Stimulated activated CD4-positive, alpha-beta T cell treated with anti-CD3 and anti-CD28 coated beads, Interleukin-4, amount 100 ng/mL, for 48 hours (primary cell): ENCODE results near the gene MDGA2.
"Not testable (repeated sequence)": the region's sequence is repeated elsewhere in the genome, so short reads cannot be mapped to it uniquely, and the experiment has no call there.

Source experiments
- DNase-seq, 2 donors: peaks; one replicate each; pipeline ENCODE4 v3.0.0-alpha.2; 2020; ENCODE audit warnings: low read depth in 2 of 2

The MDGA2 gene

GRCh38 chr14:47240748-47241437 is 434.5 kb downstream of the MDGA2 start:
- DNase-seq = no peak

DNA sequence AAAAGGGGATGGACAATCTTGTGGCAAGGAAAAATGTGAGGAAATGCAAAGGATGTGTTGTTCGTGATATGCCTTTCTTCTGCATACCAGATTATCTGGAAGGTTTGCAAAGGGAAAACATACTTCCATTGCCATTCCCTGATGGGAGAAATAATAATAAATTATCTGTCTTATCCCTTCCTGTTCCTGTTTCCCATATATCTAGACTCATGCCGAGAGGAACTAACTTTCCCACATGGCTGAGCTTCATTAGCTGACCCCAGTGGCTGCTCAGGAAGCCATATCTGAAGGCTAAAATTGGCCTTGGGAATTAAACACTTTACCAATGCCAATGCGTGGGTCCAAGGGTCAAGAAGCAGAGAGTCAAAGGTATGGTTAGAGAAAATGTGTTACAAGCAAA is 439.8 kb downstream of the MDGA2 start:
- DNase-seq = no peak

DNA sequence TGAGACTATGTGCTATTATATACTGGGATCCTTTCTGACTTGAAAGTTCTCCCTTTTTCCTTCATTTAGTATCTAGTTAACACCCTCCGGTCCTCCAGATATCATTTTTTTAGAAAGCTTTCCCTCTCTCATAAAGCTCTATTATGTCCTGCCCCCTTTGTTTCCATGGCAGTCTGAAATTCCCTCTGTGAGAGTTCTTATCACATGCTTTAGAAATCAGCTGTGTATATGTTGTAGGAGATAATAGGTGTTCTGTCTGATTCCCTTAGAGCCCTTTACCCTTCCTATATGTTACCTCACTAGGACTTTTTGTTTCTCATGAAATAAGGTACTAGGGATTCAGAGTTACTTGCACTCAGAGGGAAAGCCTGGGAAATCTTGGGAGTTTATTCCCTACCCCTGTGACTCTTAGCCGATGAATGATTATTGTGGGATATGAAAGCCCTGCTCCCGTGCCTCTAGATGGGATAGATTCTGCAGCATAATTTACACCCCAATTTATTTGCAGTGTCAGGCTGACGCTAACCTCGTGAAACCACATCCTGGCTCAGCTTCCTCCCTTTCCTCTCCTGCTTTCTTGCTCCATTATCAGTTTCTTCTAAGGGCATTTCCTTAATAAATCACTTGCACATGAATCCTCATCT is 448.4 kb downstream of the MDGA2 start:
- DNase-seq = no peak

DNA sequence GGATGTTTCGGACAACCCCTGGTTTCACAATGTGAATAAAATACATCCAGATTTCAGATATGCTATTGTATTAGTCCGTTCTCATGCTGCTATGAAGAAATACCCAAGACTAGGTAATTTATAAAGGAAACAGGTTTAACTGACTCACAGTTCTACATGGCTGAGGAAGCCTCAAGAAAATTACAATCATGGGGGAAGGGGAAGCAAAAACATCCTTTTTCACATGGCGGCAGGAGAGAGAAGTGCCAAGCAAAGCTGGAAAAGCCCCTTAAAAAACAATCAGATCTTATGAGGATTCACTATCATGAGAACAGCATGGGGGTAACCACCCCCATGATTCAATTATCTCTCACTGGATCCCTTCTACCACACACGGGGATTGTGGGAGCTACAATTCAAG is 451.7 kb downstream of the MDGA2 start:
- no peak for DNase-seq

- no peak for DNase-seq
Measured at GRCh38 chr14:47220096-47220495, 455.3 kb downstream of the MDGA2 start.

DNA sequence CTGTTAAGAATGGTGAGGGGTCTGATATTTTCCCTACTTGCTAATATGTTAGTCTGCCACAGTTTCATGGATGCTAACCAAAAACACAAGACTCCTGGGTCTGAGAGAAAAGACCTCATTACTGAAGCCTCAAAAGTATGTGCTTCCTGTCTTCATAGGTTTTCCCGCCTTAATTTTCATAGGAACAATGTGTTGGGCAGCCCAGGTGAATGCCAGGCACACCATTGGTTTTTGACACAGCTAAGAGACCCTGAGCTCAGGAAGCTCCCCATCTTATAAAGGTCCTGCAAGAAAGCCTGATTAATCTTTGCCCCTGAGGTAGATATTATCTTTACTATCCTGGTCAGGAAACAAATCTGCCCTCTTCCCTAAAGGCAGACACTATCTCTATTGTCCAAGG is 464.1 kb downstream of the MDGA2 start:
- DNase-seq = no peak

- no peak for DNase-seq
Measured at GRCh38 chr14:47210099-47210498, 465.3 kb downstream of the MDGA2 start.

- no peak for DNase-seq
Measured at GRCh38 chr14:47208434-47208833, 467.0 kb downstream of the MDGA2 start.

GRCh38 chr14:47207617-47208016 is 467.8 kb downstream of the MDGA2 start:
- DNase-seq = no peak

- no peak for DNase-seq
Measured at GRCh38 chr14:47200740-47201139, 474.7 kb downstream of the MDGA2 start.

DNA sequence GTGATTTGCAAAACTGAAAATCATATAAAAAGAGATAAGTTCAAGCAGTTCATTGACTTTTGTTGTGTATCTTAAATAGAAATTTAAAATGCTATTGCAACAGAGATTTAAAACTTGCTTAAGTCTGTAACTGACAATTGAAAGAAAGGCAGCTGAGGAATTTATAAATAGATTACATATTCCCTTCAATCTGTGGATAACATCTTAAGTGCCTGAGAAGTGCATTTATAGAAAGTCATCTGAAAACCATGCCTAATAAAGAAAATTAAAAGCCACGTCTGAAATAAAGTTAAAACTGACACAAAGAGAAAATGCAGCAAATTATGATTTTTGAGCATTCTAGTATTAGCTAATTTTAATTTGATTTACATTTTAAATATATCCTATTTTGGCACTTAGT is 479.8 kb downstream of the MDGA2 start:
- DNase-seq = no peak

GRCh38 chr14:47194055-47194454 is 481.4 kb downstream of the MDGA2 start:
- no peak for DNase-seq

GRCh38 chr14:47192203-47192602 is 483.2 kb downstream of the MDGA2 start:
- DNase-seq = not testable (repeated sequence)

GRCh38 chr14:47191700-47192099 is 483.7 kb downstream of the MDGA2 start:
- no peak for DNase-seq

- DNase-seq = no peak
Measured at GRCh38 chr14:47189911-47190484, 485.4 kb downstream of the MDGA2 start.

DNA sequence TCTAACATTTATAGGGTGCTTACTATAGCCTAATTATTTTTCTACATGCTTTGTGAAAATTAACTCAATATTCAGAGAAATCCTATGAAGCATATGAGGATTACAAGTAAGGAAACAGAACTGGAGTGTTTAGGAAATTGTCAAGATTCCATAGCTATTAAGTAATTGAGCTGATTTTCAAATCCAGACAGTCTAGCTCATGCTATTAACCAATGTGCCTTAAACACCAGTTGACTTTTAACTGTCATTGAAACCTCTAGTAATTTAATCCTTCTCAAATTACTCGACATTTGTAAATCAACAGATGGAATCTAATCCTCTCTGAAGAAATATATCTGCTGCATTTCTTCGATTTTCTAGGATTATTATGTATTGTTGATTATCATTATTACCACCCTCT is 488.9 kb downstream of the MDGA2 start:
- no peak for DNase-seq

GRCh38 chr14:47179906-47180305 is 495.5 kb downstream of the MDGA2 start:
- no peak for DNase-seq

DNA sequence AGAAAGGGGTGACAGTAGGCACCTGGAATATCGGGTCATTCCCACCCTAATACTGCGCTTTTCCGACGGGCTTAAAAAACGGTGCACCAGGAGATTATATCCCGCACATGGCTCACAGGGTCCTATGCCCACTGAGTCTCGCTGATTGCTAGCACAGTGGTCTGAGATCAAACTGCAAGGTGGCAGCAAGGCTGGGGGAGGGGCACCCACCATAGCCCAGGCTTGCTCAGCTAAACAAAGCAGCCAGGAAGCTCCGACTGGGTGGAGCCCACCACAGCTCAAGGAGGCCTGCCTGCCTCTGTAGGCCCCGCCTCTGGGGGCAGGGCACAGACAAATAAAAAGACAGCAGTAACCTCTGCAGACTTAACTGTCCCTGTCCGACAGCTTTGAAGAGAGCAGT is 503.5 kb downstream of the MDGA2 start:
- not testable (repeated sequence) for DNase-seq

DNA sequence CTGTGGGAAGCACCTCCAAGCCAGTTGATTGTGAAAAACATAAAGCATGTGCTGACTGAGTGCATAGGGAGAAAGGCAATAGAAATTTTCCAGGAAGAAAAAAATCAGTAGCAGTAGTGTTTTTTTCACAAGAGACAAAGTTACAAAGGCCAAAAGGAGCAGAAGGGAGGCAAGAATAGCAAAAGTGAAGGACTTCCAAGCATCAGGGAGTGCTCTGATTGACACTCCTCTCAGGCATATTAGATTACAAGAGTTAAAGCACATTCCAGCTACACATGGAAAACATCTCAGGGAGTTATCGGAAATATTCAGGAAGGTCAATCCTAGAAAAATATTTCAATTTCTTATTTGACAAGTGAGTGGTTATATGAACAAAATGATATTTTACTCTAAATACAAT is 508.0 kb downstream of the MDGA2 start:
- DNase-seq = no peak

DNA sequence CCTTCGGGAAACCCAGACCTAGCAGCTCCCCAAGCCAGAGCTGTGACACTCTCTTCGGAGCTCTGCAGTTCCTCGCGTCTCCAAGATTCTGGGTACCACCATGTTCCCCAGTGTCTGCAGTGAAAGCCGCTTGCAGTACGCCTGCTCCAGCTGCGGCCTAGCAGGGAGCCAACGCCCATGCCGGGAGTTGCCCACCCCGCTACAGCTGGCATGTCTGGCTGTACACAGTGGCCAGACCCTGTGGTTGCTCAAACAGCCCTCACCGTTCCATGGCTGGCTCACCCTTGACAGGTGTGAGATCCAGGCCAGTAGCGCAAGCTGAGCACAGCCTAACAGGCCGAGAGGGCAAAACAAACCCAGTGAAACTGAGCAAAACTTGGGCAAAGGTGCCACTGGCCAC is 520.0 kb downstream of the MDGA2 start:
- DNase-seq = no peak

DNA sequence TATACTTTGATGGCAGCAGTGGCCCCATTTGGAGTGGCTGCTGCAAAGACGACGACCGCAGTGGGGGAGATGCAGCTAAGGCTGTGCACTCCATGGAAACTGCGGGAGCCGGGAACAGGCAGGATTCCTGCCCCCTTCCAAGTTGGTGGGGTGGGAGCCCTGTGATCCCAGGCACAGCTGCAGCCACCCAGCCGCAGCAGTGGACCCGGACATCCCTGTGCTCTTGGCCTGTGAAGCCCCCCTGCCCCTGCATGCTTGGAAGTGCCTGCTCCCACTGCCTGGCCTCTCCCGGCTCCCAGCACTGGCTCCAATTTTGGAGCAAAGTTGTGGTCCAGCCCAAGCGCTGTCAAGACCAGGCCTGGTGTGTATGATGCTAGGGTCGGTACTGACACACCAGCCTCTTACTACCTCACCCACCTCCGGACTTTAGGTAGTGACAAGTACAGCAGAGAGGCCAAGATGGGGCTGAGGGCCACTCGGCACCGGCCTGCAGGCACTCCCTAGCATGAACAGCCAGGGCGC is 521.1 kb downstream of the MDGA2 start:
- DNase-seq = no peak

DNA sequence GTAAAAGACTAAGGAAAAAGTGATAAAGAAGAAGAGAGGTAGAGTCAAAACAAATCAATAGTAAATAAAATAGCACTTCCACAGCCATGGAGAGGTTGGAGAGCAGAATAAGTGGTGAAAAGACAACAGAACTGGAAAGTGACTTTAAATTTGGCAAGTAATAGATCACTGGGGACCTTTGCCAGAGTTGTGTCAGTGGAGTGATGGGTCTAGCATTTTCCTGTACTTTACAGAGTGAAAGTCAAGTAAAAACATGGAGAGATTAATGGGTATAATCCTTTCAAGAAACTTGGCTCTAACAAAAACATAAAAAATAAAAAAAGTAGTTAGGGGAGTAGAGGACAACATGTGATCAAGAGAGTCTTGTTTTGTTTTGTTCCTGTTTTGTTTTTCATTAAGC is 521.7 kb downstream of the MDGA2 start:
- no peak for DNase-seq

GRCh38 chr14:47150267-47150666 is 525.1 kb downstream of the MDGA2 start:
- no peak for DNase-seq
